GM18858 (cell line): ENCODE measurements around the gene SESN3.

Source experiments
- ATAC-seq: cut with Tn5 transposase; IDR thresholded peaks from one replicate; pipeline ENCODE4 v1.9.1; 2021; ENCODE audit not compliant: unreplicated experiment

SESN3 gene

DNA sequence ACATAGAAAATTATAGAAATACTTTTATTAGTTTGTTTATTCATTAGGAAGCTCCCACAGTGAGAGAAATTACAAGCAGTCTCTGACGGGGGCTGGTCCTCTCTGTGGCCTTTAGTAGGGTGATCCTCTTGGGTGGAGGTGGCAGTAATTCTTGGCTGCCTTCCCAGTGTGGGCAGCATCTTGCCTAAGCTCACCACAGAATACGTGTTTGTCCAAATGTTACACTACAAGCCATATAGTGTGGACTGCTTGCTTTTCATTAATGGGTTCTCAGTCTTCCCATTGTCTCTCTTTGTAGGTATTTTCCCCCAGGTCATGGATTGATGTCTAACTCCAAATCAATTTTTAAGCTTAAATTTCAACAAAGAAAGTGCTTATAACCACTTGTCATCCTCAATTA lies 98.0 kb downstream of the SESN3 start:
- no peak for ATAC-seq

DNA sequence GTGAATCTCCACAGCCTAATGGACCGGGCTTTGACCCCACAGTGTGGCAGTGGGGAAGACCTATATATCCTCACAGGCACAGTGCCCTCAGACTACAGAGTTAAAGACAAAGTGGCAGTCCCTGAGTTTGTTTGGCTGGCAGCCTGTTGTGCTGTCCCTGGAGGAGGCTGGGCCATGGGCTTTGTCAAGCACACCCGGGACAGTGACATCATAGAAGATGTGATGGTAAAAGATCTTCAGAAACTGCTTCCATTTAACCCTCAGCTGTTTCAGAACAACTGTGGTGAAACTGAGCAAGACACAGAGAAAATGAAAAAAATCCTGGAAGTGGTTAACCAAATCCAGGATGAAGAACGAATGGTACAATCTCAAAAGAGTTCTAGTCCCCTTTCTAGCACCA lies 102.4 kb downstream of the SESN3 start:
- ATAC-seq = no peak

DNA sequence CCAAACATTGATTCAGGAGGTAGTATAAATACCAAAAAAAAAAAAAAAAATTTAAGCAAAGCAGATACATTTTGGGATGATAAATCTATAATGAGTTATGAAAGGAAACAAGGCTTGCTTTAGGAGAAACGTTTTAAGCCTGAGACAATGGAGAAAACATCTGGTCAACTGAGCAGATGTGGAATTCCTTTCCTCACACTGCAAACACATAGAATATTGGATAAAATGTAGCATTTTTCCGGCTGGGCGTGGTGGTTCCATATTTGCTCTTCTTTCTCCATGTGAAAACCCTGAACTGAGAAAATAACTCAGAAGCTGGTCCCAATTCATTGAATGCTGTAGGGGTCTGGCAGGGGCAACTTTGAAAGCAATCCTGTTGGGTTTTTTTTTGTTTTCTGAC lies 107.4 kb downstream of the SESN3 start:
- no peak for ATAC-seq

DNA sequence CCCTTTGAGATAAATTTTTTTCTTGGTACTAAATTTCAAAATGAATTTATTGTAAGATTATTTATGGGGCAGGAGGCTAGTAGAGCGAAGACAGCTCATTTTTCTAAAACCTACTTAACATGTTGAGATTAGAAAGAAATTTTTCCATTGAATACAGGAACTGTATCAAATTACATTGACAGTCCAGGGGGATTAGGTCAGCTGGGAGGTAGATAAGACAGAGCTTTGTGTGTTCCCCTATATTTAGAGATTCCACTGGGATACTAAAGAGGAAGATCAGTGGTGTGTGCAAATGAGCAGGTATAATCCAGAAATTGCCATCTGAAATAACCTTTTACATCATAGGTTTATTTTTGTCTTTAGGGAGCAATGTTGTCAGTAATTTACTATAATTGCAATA lies 109.3 kb downstream of the SESN3 start:
- no peak for ATAC-seq

DNA sequence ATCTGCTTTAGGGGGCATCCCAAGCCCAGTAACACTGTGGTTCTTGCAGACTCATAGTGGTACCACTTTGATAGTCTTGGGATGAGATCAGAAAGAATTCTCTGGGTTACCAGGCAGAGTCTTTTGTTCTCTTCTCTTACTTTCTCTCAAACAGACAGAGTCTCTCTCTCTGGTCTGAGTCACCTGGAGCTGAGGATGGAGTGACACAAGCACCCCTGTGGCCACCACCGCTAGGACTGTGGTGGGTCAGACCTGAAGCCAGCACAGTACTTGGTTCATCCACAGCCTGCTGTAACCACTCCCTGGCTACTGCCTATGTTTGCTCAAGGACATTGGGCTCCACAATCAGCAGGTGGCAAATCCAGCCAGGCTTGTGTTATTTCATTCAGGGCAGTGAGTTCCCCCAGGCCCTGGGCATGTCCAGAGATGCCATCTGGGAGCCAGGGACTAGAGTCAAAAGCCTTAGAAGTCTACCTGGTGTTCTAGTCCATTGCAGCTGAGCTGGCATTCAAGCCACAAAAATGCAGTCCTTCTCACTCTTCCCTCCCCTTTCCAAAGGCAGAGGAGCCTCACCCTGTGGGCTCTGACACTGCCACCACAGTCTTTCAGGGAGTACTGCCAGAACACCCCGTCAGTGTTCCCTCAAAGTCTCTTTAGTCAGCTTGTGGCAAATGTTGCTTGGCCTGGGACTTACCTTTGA lies 111.5 kb downstream of the SESN3 start:
- no peak for ATAC-seq

- ATAC-seq = no peak
These were observed 115.4 kb downstream of the SESN3 start for GRCh38 chr11:95115597-95115996.
